GM12873 (cell line): ENCODE measurements around the gene RAI1.
A peak's percentile ranks its signal among the peaks of the same experiment; 100 is the strongest.

Source experiments
- CTCF ChIP-seq: IDR thresholded peaks from 2 replicates; pipeline ENCODE4 v1.5.1; 2012; ENCODE audit warnings: low read depth, mild to moderate bottlenecking, moderate library complexity, low read length, control low read depth; ENCODE audit not compliant: insufficient read depth; ENCODE audit errors: missing control alignments

The RAI1 gene

GRCh38 chr17:17847118-17847689, 165.9 kb downstream of the RAI1 start:
- TF ChIP-seq CTCF = no peak

GRCh38 chr17:17847726-17848125, 166.5 kb downstream of the RAI1 start:
- TF ChIP-seq CTCF = no peak

- TF ChIP-seq CTCF = no peak
Measured at GRCh38 chr17:17848311-17849082, 167.2 kb downstream of the RAI1 start.

- no peak for TF ChIP-seq CTCF
Measured at GRCh38 chr17:17849147-17849820, 168.0 kb downstream of the RAI1 start.

GRCh38 chr17:17849845-17850373, 168.7 kb downstream of the RAI1 start:
- TF ChIP-seq CTCF = peak; percentile 57

- no peak for TF ChIP-seq CTCF
Measured at GRCh38 chr17:17851103-17852002, 170.1 kb downstream of the RAI1 start.
